GM18511 (cell line): Measurements from ENCODE around the gene HMCN2.
"Not testable (repeated sequence)": the region's sequence is repeated elsewhere in the genome, so short reads cannot be mapped to it uniquely, and the experiment has no call there.

ENCODE experiments used
- ATAC-seq: cut with Tn5 transposase; IDR thresholded peaks from one replicate; pipeline ENCODE4 v1.9.1; 2021; ENCODE audit warnings: mild to moderate bottlenecking, moderate library complexity; ENCODE audit not compliant: unreplicated experiment

The HMCN2 gene

DNA sequence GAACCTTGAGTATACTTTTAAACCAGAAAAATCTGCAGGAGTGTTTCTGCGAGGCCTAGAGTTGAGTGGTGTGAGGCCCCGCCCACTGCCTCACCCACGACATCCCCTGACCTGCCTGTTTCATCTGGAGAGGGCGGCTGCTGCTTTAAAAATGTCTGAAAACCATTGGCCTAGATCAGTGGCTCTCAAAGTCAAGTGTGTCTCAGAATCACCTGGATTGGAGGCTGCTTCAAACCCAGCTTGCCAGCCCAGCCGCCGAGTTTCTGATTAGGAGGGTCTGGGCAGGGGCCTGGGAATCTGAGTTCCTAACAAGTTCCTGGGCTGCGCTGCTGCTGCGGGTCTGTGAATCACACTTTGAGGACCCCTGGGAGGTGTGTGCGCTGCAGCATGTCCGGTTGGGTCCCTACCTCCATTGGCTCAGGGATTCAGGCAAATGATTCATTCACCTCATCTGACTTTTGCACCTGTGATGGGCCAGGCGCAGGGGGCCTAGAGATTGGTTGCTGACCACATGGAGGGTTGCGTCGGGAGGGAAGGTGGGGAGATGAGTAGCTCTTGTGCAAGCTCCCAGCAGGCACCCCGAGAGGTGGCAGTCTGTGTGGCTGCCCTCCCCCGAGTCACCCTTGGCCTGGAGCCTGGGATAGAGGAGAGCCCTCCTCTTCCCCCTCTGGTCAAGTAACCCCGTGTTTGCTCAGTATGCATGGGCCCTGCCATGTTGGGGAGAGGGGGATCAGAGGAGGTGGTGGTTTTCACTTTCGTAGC is 27.6 kb upstream of the HMCN2 start:
- no peak for ATAC-seq

DNA sequence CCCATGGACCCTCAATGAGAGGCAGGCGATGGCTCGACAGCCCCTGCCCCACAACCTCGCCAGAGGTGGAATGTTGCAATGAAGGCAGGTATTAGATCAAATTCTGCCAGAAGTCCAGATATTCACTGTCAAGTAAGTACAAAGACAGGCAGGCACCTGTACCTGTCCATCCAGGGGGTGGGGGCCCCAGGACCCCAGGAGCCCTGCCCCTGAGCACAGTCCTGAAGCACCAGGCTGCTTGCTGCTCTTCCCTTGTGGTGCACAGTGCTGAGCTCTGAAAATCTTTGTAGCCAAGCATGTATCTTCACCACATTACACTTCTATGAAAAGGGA is 26.2 kb upstream of the HMCN2 start:
- no peak for ATAC-seq

DNA sequence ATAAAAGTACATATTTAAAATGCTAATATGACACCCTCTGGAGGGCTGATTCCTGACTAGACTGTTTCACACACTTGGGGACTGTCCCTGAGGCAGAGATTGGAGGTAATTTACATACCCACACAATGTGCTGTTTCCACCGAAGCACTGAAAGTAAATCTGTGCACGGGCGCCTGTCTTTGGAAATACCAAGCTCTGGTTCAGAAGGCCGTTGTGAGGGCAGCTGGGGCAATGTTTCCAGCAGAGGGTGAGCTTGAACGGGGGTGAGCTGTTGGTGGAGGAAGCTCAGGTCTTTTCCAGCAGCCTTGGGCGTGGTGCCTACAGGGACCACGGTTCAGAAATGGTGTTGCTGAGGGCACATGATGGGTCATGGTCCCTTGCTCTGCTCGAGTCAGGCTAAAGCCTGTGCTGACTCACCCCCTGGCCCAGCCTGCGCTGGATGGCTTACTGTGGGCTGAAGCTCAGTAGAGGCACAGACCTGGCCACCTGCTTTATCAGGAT is 25.8 kb upstream of the HMCN2 start:
- ATAC-seq: peak; percentile 51

DNA sequence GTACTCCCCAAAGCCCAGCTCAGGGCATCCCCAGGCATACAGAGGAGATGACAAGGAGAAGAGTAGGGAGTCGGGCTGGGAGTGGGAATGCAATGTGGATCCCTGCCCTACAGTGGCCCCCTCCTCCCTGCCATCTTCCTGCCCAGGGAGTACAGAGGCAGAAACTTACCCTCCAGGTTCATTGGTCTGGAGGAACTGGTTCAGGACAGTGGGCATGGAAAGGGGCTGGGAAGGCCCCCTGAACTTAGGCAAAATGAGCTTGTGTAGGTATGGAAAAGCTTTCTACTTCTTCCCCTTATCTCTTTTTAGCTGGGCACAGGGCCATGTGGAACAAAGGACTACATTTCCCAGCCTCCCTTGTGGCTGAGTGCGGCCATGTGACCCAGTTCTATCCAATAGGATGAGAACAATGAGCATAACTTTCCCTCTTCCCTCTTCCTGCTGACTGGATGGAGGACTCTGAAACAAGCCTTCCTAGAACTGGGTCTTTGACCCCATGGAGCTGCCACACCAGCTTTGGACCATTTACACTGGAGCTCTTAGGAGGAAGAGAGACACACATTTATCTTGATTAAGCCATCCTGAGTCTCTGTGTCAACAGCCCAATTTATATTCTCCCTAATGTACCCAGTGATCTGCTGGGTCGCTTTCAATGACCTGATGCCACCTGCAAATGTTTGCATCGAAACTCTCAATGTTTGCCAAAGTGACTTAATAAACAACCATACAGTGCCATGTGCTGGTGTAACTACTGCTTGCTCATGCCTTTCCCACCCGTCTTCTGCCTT is 25.0 kb upstream of the HMCN2 start:
- ATAC-seq: no peak

DNA sequence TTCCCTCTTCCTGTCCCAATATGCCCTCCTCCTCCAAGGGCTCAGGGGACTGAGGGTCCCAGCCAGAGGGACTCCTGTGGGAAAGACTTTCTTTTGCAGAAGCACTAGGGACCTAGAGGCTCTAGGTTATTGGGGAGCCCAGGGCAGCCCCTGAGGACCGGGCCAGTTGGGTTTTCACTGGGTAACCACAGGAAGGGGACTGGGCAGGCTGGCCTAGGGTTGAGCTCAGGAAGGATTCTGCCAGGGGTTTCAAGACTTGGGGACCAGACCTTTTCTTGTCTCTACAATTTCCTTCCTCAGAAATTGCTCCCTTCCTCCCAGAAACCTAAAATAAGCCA is 24.4 kb upstream of the HMCN2 start:
- no peak for ATAC-seq

DNA sequence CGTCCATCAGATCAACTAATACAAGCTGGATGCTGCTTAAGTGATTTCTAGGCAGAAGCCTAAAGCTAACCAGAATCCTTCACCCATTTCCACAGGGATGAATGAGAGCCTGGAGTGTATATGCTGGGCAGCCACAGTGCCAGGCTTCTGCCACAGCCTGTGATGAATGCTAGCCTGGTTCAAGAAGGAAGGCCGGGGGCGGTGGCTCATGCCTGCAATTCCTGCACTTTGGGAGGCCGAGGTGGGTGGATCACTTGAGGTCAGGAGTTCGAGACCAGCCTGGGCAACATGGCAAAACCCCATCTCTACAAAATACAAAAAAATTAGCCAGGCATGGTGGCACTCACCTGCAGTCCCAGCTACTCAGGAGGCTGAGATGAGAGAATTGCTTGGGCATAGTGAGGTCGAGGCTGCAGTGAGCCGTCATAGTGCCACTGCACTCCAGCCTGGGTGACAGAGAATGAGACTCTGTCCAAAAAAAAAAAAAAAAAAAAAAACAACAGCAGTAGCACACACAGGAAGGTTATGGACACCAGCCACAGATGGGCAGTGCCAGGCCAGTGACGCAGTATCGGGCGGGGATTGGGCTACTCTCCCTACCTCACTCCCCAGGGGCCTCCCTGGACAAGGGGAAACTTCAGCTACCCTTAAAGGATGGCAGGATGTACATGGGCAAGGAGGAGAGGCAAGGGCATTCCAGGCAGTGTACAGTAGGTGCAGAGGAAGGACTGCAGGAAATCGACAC is 23.1 kb upstream of the HMCN2 start:
- no peak for ATAC-seq

DNA sequence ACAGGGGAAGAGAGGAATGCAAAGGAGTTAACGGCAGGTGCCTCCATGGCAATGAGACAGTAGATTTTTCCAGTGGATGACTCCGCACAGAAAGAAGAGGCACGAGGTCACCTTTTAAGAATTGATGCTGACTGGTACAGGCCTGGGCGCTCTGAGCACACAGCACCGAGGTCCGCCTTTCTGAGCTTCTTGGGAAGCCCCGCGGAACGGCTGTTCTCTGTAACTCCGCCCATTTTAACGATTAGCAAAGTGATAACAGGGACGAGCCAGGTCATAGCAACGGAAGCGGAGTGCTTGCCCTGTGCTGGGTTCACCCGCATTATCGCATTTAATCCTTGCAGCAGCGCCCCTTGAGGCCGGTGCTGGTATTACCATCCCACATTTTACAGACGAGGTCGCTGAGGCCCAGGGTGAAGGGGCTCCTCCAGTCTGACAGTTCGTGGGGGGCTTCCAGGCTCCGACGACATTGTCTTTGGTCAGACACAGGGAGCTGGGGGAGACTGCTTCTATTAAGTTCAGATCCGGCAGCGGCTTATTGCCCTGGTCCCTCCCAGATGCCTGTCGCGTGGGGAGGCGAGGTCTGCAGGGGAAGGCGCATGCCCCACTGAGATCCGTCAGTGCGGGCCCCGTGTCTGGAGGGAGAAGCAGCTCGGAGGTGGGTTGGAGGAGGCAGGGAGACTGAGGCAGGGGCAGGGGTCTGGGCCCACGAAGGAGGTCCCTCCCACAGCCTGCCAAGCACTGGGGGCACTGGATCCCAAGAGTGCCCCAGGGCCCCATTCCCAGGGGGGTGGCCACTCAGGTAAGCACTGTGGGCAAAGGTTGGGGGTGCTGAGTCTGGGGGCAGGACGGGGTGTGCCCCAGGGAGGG is 22.3 kb upstream of the HMCN2 start:
- peak; percentile 62 for ATAC-seq

DNA sequence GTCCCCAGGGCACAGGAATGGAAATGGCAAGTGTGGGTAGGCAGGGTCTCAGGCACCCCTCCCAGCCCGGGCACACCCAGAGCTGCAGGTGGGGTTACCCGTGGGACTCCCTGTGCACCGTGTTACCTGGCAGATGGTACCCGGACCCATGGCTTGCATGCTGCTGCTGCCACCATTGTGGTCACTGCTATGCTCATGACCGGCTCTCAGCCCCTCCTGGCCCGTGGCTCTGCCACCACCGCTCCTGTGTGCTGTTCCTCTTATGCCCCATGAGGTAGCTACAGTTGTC is 21.7 kb upstream of the HMCN2 start:
- no peak for ATAC-seq

DNA sequence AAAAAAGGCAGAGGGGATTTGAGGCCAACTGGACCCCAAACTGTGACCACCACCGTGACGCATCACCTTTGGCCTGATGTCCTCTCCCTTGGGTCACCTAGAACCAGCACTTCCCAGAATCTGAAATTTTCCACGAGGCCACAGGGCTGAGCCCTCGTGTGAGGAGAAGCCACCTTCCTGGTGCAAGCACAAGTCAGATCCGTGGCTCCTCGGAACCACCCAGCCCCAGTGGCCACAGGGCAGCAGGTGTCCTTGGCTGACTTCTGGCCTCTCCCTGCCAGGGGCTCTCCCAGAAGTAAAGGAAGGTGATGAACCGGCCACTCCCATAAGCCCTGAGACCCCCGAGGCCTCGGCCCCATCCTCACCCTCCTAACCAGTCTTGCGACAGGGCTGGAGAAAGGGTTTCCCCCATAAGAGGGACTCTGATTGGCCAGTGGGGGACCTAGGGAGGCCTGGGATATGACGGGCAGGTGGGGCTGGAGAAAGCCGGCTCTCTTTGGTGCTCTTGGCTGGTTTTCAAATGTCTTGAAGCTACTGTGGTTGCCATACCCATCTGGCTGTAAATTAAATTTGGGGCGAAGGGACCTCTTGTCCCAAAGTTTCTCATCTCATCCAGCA is 20.9 kb upstream of the HMCN2 start:
- no peak for ATAC-seq

DNA sequence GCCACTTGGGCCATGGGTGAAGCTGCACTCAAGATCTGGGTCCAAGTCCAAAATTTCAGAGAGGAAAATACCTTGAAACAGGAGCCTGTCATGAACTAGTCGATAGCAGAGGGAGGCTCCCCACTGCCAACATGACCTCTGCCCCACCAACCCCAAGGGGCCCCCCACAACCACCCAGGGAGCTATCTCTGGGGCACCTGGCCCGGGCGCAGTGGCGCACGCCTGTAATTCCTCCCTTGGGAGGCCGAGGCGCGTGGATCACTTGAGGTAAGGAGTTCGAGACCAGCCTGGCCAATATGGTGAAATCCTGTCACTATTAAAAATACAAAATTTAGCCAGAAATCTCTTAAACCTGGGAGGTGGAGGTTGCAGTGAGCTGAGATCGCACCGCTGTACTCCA is 20.1 kb upstream of the HMCN2 start:
- ATAC-seq: no peak

DNA sequence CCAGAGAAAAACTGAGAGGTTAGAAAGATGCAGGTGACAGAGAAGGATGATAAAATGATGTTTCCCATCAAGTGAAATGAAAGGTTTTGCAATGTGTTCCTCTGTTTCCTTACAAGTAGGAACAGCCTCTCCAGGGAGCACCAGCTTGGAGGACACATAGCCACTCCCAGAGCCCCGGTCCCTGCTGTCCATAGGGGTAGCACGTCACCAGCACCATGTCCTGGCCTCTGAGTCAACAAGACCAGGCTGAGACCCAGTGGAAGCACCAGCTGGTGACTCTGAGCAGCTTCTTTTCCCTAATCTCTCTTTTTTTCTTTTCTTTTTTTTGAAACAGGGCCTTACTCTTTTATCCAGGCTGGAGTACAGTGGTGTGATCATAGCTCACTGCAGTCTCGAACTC is 19.4 kb upstream of the HMCN2 start:
- no peak for ATAC-seq

DNA sequence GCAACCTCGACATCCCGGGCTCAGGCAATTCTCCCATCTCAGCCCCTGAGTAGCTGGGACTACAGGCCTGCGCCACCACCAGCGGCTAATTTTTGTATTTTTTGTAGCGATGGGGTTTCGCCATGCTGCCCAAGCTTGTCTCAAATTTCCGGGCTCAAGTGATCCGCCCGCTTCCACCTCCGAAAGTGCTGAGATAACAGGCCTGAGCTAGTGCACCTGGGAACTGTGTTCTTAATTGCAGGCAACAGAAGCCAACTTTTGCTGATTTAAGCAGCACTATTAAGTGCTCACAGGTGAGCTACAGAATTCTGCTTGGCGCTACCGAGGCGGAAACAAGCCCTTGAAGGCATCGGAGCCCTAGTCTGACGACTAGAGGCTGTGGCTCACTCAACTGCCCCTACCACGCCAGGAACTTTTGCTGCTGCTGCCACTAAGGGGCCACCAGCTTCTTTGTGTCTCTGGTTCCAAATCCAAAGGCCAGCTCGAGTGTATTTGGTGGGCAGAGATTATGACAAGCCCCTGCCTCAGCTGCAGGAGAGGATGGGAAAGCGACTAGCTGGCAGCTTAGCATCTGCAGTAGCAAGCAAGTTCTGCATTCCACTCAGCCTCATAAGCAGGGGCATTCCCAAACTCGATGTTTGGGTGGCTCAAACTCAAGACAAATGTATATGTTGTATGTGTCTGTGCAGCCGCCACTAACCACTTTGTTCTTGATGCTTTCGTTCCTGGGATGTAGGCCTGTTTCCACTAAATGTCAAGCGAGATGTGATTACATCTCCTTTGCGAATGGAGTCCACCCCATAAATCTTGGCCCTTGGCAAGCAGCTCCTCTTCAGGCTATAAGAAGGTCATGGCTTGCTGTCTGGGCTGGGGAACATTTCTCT is 10.6 kb upstream of the HMCN2 start:
- ATAC-seq: no peak

DNA sequence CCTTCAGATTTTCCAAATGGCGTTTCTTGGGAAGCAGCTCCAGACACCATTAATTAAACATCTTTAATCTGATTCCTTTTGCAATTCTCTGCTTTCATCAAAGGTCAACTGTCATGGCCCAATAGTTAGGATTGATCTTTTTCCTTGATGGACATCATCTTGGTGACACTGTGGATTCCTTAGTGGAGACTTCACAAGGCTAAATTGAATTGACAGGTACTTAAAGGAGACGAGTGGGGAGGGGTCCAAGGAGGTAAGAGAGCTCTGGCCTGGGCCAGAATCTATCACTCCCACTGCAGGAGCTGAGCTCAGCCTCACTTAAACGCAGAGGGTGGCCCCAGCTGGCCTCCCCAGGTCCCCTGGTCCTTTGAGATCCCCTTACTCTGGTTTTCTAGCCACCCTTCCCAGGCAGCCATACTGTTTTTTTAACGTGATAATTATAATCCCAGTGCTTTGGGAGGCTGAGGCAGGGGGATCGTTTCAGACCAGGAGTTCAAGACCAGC is 9.9 kb upstream of the HMCN2 start:
- ATAC-seq: no peak

DNA sequence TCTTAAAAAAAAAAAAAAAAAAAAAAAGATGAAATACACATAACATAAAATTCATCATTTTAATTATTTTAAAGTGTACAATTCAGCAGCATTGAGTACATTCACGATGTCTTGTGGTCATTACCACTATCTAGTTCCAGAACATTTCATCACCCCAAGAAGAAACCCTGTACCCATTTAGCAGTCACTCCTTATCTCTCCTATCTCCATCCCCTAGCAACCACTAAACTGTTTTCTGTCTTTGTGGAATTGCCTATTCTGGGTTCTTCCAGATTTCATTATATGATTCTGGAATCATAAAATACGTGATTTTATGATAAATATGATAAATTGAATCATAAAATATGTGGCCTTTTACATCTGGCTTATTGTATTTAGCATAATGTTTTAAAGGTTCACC is 8.9 kb upstream of the HMCN2 start:
- no peak for ATAC-seq

DNA sequence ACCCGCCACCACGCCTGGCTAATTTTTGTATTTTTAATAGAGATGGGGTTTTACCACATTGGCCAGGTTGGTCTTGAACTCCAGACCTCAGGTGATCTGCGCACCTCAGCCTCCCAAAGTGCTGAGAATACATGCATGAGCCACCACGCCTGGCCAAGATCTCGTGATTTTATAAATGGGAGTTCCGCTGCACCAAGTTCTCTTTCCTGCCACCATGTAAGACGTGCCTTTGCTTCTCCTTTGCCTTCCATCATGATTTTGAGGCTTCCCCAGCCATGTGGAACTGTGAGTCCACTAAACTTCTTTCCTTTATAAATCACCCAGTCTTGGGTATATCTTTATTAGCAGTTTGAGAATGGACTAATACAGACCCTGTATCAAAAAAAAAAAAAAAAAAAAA is 7.4 kb upstream of the HMCN2 start:
- ATAC-seq: not testable (repeated sequence)

DNA sequence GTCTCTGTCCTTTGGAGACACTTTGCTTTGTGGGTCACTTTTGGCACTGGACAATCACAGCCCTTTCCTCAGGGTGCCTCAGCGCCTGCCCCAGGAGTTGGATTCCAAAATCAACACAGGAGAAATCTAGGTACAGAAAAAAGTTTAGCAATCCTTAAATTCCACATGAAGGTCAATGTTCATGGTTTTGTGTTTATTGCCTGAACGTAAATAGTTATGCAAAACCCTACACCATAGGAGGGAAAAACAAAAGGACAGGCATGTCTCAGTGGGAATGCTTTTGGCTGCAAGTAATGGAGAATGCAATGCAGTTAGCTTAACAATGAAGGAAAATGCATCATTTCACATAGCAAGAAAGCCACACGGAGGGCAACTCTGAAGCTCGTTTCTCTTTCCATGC is 6.5 kb upstream of the HMCN2 start:
- ATAC-seq: no peak

DNA sequence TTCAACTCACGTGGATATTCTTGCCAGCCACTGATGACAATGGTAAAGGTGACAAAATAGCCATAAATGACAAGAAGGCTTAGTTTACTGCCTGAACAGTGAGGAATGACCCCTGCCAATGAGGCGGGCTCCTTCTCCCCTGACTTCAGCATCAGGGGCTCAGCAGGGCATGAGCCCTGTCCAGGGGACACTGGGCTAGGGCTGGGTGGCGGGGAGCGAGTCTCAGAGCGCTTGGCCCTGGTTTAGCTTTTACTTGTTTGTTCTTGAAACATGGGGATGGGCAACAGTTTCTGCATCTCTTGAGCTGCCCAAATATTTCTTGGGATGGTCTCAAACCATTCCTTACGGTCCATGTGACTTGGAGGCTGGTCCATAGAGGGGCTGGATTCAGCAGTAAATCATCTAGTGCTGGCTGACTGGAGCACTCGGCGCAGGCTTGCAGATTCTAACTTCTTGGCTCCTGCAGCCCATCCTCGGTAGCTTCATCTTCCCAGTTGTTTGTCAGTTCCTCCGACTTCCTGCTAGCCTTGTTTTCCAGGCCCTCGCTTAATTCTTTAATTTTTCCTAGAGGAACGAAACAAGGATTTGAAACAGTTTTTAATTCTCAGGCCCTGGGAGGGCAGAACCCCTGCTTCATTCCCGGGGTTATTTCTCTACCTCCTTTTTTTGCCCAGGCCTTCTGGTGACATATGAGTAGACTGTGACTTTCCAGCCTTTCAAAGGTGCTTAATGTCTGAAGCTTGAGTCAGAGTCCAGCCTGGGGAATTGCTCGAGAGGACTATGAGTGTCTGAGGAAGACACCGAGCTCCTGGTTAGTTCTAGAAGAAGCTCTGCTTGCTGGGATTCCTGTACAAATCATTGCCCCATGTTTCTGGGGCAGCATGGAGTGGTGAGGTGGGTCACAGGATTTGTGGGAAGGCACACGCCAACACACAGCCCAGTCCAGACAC is 4.5 kb upstream of the HMCN2 start:
- ATAC-seq: no peak

DNA sequence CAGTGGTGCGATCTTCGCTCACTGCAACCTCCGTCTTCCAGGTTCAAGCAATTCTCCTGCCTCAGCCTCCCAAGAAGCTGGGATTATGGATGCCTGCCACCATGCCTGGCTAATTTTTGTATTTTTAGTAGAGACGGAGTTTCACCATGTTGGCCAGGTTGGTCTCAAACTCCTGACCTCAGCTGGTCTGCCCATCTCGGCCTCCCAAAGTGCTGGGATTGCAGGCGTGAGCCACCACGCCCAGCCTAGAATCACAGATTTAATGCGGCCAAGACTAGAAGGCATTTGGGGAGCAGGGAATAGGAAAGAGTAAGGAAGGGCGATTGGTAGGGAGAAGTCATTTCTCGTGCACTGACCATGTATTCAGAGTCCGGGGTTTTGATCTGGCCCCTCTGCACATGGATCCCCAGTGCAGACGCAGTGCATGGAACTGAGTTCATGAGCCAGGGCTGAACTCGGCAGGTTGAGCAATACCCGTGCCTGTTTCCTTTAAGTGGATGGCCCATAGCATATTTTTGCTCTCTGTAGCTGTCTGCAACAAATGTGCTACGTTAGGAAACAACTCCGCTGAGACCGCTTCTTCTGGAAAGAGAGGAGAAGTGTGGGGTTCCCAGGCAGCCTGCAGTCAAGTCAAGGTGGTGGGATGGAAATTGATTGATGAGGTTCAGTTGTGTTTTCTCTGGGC is 3.4 kb upstream of the HMCN2 start:
- ATAC-seq: no peak
